Measurements from ENCODE around the gene PKD2L2. TPM values are rescaled to one million over a fixed set of nuclear protein-coding genes. Genes with fewer than 3 reads are reported as not detected.
"Not testable (repeated sequence)": the region's sequence is repeated elsewhere in the genome, so short reads cannot be mapped to it uniquely, and the experiment has no call there.

Gene PKD2L2
- total and polyA plus RNA-seq, 2 of the 4 experiments (the other 2 are of a cell fraction), result not detected

GRCh38 chr5:137960819-137961218 lies 71.6 kb downstream of the PKD2L2 start:
- no CpG with 5 or more reads among the region's 3 CpGs for WGBS, 2 experiments (ENCODE audit: extremely low coverage in 2 of 2, insufficient read length in 1 of 2)
- no peak overlapping the region for H3K27ac ChIP-seq (ENCODE audit: insufficient read depth, low read length)

GRCh38 chr5:137970384-137970783 lies 81.1 kb downstream of the PKD2L2 start:
- H3K79me1 ChIP-seq (ENCODE audit: low read depth in 1 of 2, low read length in 2 of 2); H2BK120ac ChIP-seq (ENCODE audit: low read depth, low read length); H3K27me3 ChIP-seq (ENCODE audit: control insufficient read depth, insufficient read depth, low read length); H4K20me1 ChIP-seq (ENCODE audit: insufficient read depth, low read length); H2BK20ac ChIP-seq (ENCODE audit: low read depth, low read length); ATAC-seq (ENCODE audit: low read depth); H3K9ac ChIP-seq (ENCODE audit: low read depth, low read length); in situ Hi-C loops (cut with MboI; ENCODE audit: low sequenced_read_pairs); CTCF ChIA-PET; H2AFZ ChIP-seq (replicated peaks; ENCODE audit: low read length, poor library complexity); DNase-seq; BruUV-seq (replicated peaks); H2BK5ac ChIP-seq (ENCODE audit: low read depth, low read length, poor library complexity, severe bottlenecking); H2BK15ac ChIP-seq (ENCODE audit: low read depth, low read length); H3K36me3 ChIP-seq (ENCODE audit: control insufficient read depth, insufficient read depth, low read length); H3K9me3 ChIP-seq (ENCODE audit: control insufficient read depth, insufficient read depth, low read length); H3K9me1 ChIP-seq (ENCODE audit: insufficient read depth, low read length); H3K4me3 ChIP-seq (ENCODE audit: insufficient read depth, low read depth, low read length); H3K18ac ChIP-seq (ENCODE audit: low read depth, low read length); H2AK5ac ChIP-seq (ENCODE audit: low read depth, low read length); H3K4ac ChIP-seq (ENCODE audit: low read depth, low read length); H3K56ac ChIP-seq (ENCODE audit: extremely low read depth, insufficient read depth, low read length); H3K23ac ChIP-seq (ENCODE audit: low read depth, low read length); H3K4me2 ChIP-seq (ENCODE audit: low read depth, low read length); H3K27ac ChIP-seq (ENCODE audit: insufficient read depth, low read length); POLR2A ChIA-PET (ENCODE audit: unreplicated experiment); dilution Hi-C loops (cut with HindIII; ENCODE audit: low sequenced_read_pairs, unreplicated experiment); intact Hi-C loops (cut with micrococcal nuclease); H3K4me1 ChIP-seq (ENCODE audit: control insufficient read depth, insufficient read depth, low read length); H4K91ac ChIP-seq (ENCODE audit: insufficient read depth, low read depth, low read length); H4K5ac ChIP-seq (ENCODE audit: low read depth, low read length); H2AK9ac ChIP-seq (replicated peaks; ENCODE audit: low read depth, low read length, poor library complexity); H4K8ac ChIP-seq (ENCODE audit: low read depth in 2 of 2, low read length in 2 of 2); H3K14ac ChIP-seq (replicated peaks; ENCODE audit: low read depth, low read length): not testable (repeated sequence)
- no CpG with 5 or more reads among the region's 4 CpGs for WGBS, 2 experiments (ENCODE audit: extremely low coverage in 2 of 2, insufficient read length in 1 of 2)

More at GRCh38 chr5:137960819-137961218, 71.6 kb downstream of the PKD2L2 start:
- H2AFZ ChIP-seq (replicated peaks; ENCODE audit: low read length, poor library complexity), result no peak overlapping the region
- no peak overlapping the region for H3K4me3 ChIP-seq (ENCODE audit: insufficient read depth, low read depth, low read length)
- no peak for ATAC-seq (ENCODE audit: low read depth)
- TF ChIP-seq, protein P1, sequence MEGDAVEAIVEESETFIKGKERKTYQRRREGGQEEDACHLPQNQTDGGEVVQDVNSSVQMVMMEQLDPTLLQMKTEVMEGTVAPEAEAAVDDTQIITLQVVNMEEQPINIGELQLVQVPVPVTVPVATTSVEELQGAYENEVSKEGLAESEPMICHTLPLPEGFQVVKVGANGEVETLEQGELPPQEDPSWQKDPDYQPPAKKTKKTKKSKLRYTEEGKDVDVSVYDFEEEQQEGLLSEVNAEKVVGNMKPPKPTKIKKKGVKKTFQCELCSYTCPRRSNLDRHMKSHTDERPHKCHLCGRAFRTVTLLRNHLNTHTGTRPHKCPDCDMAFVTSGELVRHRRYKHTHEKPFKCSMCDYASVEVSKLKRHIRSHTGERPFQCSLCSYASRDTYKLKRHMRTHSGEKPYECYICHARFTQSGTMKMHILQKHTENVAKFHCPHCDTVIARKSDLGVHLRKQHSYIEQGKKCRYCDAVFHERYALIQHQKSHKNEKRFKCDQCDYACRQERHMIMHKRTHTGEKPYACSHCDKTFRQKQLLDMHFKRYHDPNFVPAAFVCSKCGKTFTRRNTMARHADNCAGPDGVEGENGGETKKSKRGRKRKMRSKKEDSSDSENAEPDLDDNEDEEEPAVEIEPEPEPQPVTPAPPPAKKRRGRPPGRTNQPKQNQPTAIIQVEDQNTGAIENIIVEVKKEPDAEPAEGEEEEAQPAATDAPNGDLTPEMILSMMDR (conservative IDR thresholded peaks at IDR 0.05; ENCODE audit: low read depth, low read length), result no peak
- peak; percentile 64; the same call in 1 of the 2 replicates for TF ChIP-seq NFE2L2 (IDR thresholded peaks at IDR 0.05; ENCODE audit: low read depth, low read length)
- TF ChIP-seq MAZ (IDR thresholded peaks at IDR 0.05; ENCODE audit: borderline replicate concordance, low read depth, low read length), result no peak
- TF ChIP-seq MAFK (IDR thresholded peaks at IDR 0.05; ENCODE audit: low read depth, low read length), result no peak
- no peak for TF ChIP-seq RCOR1 (IDR thresholded peaks at IDR 0.05; ENCODE audit: insufficient replicate concordance, low read length)
- no peak for TF ChIP-seq POLR2A (IDR thresholded peaks at IDR 0.05; ENCODE audit: low read depth, low read length)
- TF ChIP-seq BHLHE40 (IDR thresholded peaks at IDR 0.05; ENCODE audit: low read depth, low read length), result no peak
- H2BK120ac ChIP-seq (ENCODE audit: low read depth, low read length), result no peak overlapping the region
- no peak overlapping the region for H2BK20ac ChIP-seq (ENCODE audit: low read depth, low read length)
- no peaks in the 10 kb centered on the region for H4K20me1 ChIP-seq (ENCODE audit: insufficient read depth, low read length)
- H3K56ac ChIP-seq (ENCODE audit: extremely low read depth, insufficient read depth, low read length), result no peak overlapping the region
- no peak overlapping the region for H3K23ac ChIP-seq (ENCODE audit: low read depth, low read length)
- dilution Hi-C loops (cut with HindIII; ENCODE audit: low sequenced_read_pairs, unreplicated experiment) (no loop called here), intact Hi-C loops (cut with micrococcal nuclease) (no loop called here), in situ Hi-C loops (cut with MboI; ENCODE audit: low sequenced_read_pairs) (no loop called here)
- H3K14ac ChIP-seq (replicated peaks; ENCODE audit: low read depth, low read length), result no peak overlapping the region
- H2BK5ac ChIP-seq (ENCODE audit: low read depth, low read length, poor library complexity, severe bottlenecking), result no peak overlapping the region
- DNase-seq, result no peak
- no peak overlapping the region for H4K8ac ChIP-seq (ENCODE audit: low read depth in 2 of 2, low read length in 2 of 2)
- ChIA-PET CTCF (interaction anchor here (0.6 kb wide), 1 partner anchor 19 kb away, joined by 4 read pairs; no protein-coding TSS in a partner anchor), POLR2A (ENCODE audit: unreplicated experiment) (no interaction called here)
- H2BK15ac ChIP-seq (ENCODE audit: low read depth, low read length), result no peak overlapping the region
- no peak overlapping the region for H3K4me2 ChIP-seq (ENCODE audit: low read depth, low read length)
- no peaks in the 10 kb centered on the region for H3K9me3 ChIP-seq (ENCODE audit: control insufficient read depth, insufficient read depth, low read length)
- no peak overlapping the region for H4K91ac ChIP-seq (ENCODE audit: insufficient read depth, low read depth, low read length)
- H3K4ac ChIP-seq (ENCODE audit: low read depth, low read length), result no peak overlapping the region
- no peaks in the 10 kb centered on the region; the same call in 1 of the 2 replicates for H3K9me1 ChIP-seq (ENCODE audit: insufficient read depth, low read length)
- H3K36me3 ChIP-seq (ENCODE audit: control insufficient read depth, insufficient read depth, low read length), result peaks cover 7% of the 10 kb centered on the region
- H3K4me1 ChIP-seq (ENCODE audit: control insufficient read depth, insufficient read depth, low read length), result 0 out of 2 replicates have a peak, but pooled peaks cover 2% of the 10 kb centered on the region
- H4K5ac ChIP-seq (ENCODE audit: low read depth, low read length), result no peak overlapping the region
- H2AK5ac ChIP-seq (ENCODE audit: low read depth, low read length), result no peak overlapping the region
- H3K79me1 ChIP-seq (ENCODE audit: low read depth in 1 of 2, low read length in 2 of 2), result peaks cover 13 to 14% of the 10 kb centered on the region in 2 experiments
- no peak overlapping the region for H3K9ac ChIP-seq (ENCODE audit: low read depth, low read length)
- H2AK9ac ChIP-seq (replicated peaks; ENCODE audit: low read depth, low read length, poor library complexity), result no peak overlapping the region
- no TSS peak for BruUV-seq (replicated peaks)
- H3K27me3 ChIP-seq (ENCODE audit: control insufficient read depth, insufficient read depth, low read length), result no peaks in the 10 kb centered on the region
- no peak overlapping the region for H3K18ac ChIP-seq (ENCODE audit: low read depth, low read length)

Data from IMR-90 (cell line).